H1 (cell line): ENCODE measurements around the gene HYAL4. TPM values are rescaled to one million over a fixed set of nuclear protein-coding genes. Genes with fewer than 3 reads are reported as not detected.

ENCODE experiments used
- CBX5 ChIP-seq: fragments of 300-800, 300-1000 bp; sonication (generic); IDR thresholded peaks from 2 replicates; pipeline ENCODE4 v1.7.1; 2016; ENCODE audit warnings: antibody characterized with exemption, low read length, low read depth
- CEBPB ChIP-seq: IDR thresholded peaks from 2 replicates; pipeline ENCODE4 v1.6.1; 2012; ENCODE audit warnings: low read depth, low read length
- EGR1 ChIP-seq: IDR thresholded peaks from 2 replicates; pipeline ENCODE4 v1.6.1; 2011; ENCODE audit warnings: low read depth, low read length, borderline replicate concordance
- EZH2 ChIP-seq: fragments of 200-600 bp; sonication (generic); IDR thresholded peaks from 2 replicates; pipeline ENCODE4 v1.7.1; 2012; ENCODE audit warnings: low read depth, mild to moderate bottlenecking, moderate library complexity, low read length, inconsistent platforms; ENCODE audit not compliant: severe bottlenecking
- KDM4A ChIP-seq: IDR thresholded peaks from one replicate; pipeline ENCODE4 v1.7.1; 2012; ENCODE audit warnings: low read depth, mild to moderate bottlenecking, moderate library complexity, low read length, inconsistent platforms; ENCODE audit not compliant: severe bottlenecking
- NANOG ChIP-seq: IDR thresholded peaks from 2 replicates; pipeline ENCODE4 v1.6.1; 2011; ENCODE audit warnings: low read length, low read depth, mild to moderate bottlenecking, inconsistent platforms; ENCODE audit not compliant: insufficient read depth, poor library complexity, severe bottlenecking
- POU5F1 ChIP-seq: IDR thresholded peaks from 2 replicates; pipeline ENCODE4 v1.6.1; 2011; ENCODE audit warnings: low read depth, mild to moderate bottlenecking, low read length, moderate library complexity
- RFX5 ChIP-seq: IDR thresholded peaks from 2 replicates; pipeline ENCODE4 v1.6.1; 2011; ENCODE audit warnings: low read depth, low read length, improper control_type of control experiment, borderline replicate concordance
- SP1 ChIP-seq: IDR thresholded peaks from 2 replicates; pipeline ENCODE4 v1.6.1; 2011; ENCODE audit warnings: low read depth, low read length
- TCF12 ChIP-seq: IDR thresholded peaks from 2 replicates; pipeline ENCODE4 v1.6.1; 2011; ENCODE audit warnings: low read depth, mild to moderate bottlenecking, low read length
- YY1 ChIP-seq: IDR thresholded peaks from 2 replicates; pipeline ENCODE4 v1.6.1; 2011; ENCODE audit warnings: low read depth, mild to moderate bottlenecking, low read length
- polyA plus RNA-seq, 7 experiments: library from polyadenylated mRNA; depleted of rRNA in 3 of 7; stranded (reverse) in 5 of 7; unstranded in 2 of 7; fragments of >200 nt in 5 of 7; fragments of 200-250 nt in 2 of 7; gene quantifications; 1 replicate in 5 of 7; 2 replicates in 1 of 7; 4 replicates in 1 of 7; pipeline versions ENCODE4 v1.2.1 to v1.2.3, GENCODE V29; 2011 to 2013; ENCODE audit warnings: missing spikeins in 2 of 7, mixed read lengths in 2 of 7
- total RNA-seq: library from RNA; stranded (reverse); fragmentation: NEBNext Ultra II Directional; extraction: Animal tissue kit (Norgen Biotek cat#: 25700); gene quantifications from 2 replicates; pipeline ENCODE4 v1.2.1, GENCODE V29; 2021
- TF ChIP-seq, protein P1 (sequence below): fragments of 300-600 bp; sonication (generic); IDR thresholded peaks from 2 replicates; pipeline ENCODE4 v1.7.1; 2012; ENCODE audit warnings: low read length, moderate library complexity, mild to moderate bottlenecking, inconsistent platforms; ENCODE audit not compliant: insufficient replicate concordance

Gene HYAL4
- total and polyA plus RNA-seq, 2 of the 8 experiments (the other 6 are each of a cell fraction or from before 2014, with no cell fraction given), result not detected

DNA sequence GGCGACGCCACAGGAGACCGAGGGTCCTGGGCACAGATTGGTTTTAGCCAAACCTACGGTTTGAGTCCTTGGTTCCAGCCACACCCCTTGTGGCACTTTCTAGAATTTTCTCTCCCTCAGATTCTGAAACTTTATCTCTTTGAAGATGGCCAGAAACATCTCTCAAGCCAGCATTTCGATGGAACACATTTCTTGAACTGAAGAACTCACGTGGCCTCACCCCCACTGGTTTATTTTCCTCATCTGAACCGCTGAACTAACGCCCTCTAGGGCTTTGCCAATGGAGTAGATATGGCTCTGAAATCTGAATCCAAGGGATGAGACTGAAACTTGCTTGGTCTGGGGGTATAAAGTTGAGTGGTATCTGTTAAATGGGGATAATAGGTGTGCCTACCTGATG, 73.3 kb downstream of the HYAL4 start (continued):
- TF ChIP-seq, protein P1, sequence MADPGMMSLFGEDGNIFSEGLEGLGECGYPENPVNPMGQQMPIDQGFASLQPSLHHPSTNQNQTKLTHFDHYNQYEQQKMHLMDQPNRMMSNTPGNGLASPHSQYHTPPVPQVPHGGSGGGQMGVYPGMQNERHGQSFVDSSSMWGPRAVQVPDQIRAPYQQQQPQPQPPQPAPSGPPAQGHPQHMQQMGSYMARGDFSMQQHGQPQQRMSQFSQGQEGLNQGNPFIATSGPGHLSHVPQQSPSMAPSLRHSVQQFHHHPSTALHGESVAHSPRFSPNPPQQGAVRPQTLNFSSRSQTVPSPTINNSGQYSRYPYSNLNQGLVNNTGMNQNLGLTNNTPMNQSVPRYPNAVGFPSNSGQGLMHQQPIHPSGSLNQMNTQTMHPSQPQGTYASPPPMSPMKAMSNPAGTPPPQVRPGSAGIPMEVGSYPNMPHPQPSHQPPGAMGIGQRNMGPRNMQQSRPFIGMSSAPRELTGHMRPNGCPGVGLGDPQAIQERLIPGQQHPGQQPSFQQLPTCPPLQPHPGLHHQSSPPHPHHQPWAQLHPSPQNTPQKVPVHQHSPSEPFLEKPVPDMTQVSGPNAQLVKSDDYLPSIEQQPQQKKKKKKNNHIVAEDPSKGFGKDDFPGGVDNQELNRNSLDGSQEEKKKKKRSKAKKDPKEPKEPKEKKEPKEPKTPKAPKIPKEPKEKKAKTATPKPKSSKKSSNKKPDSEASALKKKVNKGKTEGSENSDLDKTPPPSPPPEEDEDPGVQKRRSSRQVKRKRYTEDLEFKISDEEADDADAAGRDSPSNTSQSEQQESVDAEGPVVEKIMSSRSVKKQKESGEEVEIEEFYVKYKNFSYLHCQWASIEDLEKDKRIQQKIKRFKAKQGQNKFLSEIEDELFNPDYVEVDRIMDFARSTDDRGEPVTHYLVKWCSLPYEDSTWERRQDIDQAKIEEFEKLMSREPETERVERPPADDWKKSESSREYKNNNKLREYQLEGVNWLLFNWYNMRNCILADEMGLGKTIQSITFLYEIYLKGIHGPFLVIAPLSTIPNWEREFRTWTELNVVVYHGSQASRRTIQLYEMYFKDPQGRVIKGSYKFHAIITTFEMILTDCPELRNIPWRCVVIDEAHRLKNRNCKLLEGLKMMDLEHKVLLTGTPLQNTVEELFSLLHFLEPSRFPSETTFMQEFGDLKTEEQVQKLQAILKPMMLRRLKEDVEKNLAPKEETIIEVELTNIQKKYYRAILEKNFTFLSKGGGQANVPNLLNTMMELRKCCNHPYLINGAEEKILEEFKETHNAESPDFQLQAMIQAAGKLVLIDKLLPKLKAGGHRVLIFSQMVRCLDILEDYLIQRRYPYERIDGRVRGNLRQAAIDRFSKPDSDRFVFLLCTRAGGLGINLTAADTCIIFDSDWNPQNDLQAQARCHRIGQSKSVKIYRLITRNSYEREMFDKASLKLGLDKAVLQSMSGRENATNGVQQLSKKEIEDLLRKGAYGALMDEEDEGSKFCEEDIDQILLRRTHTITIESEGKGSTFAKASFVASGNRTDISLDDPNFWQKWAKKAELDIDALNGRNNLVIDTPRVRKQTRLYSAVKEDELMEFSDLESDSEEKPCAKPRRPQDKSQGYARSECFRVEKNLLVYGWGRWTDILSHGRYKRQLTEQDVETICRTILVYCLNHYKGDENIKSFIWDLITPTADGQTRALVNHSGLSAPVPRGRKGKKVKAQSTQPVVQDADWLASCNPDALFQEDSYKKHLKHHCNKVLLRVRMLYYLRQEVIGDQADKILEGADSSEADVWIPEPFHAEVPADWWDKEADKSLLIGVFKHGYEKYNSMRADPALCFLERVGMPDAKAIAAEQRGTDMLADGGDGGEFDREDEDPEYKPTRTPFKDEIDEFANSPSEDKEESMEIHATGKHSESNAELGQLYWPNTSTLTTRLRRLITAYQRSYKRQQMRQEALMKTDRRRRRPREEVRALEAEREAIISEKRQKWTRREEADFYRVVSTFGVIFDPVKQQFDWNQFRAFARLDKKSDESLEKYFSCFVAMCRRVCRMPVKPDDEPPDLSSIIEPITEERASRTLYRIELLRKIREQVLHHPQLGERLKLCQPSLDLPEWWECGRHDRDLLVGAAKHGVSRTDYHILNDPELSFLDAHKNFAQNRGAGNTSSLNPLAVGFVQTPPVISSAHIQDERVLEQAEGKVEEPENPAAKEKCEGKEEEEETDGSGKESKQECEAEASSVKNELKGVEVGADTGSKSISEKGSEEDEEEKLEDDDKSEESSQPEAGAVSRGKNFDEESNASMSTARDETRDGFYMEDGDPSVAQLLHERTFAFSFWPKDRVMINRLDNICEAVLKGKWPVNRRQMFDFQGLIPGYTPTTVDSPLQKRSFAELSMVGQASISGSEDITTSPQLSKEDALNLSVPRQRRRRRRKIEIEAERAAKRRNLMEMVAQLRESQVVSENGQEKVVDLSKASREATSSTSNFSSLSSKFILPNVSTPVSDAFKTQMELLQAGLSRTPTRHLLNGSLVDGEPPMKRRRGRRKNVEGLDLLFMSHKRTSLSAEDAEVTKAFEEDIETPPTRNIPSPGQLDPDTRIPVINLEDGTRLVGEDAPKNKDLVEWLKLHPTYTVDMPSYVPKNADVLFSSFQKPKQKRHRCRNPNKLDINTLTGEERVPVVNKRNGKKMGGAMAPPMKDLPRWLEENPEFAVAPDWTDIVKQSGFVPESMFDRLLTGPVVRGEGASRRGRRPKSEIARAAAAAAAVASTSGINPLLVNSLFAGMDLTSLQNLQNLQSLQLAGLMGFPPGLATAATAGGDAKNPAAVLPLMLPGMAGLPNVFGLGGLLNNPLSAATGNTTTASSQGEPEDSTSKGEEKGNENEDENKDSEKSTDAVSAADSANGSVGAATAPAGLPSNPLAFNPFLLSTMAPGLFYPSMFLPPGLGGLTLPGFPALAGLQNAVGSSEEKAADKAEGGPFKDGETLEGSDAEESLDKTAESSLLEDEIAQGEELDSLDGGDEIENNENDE, result no peak
- TF ChIP-seq YY1, result no peak
- no peak for TF ChIP-seq NANOG
- TF ChIP-seq EGR1, result no peak
- no peak for TF ChIP-seq CBX5
- TF ChIP-seq EZH2, result no peak
- no peak for TF ChIP-seq TCF12
- no peak for TF ChIP-seq KDM4A
- TF ChIP-seq POU5F1, result no peak
- no peak for TF ChIP-seq CEBPB
- TF ChIP-seq SP1, result no peak
- no peak for TF ChIP-seq RFX5
